ENCODE results near the gene RASAL2.

Gene RASAL2

GRCh38 chr1:178254433-178254832 lies 160.5 kb downstream of the RASAL2 start:
- peaks cover 7% of the 10 kb centered on the region for H3K36me3 ChIP-seq (ENCODE audit: insufficient read depth, low read length)

GRCh38 chr1:178258536-178258935 lies 164.6 kb downstream of the RASAL2 start:
- Histone ChIP-seq H3K4me3 (ENCODE audit: low read depth, low read length) (no peak overlapping the region), H3K27ac (ENCODE audit: low read depth, low read length) (no peak overlapping the region), H3K27me3 (ENCODE audit: insufficient read depth, low read length) (no peaks in the 10 kb centered on the region), H3K4me1 (ENCODE audit: control insufficient read depth, insufficient read depth, low read length, unreplicated experiment) (peaks cover 29% of the 10 kb centered on the region), H3K36me3 (ENCODE audit: insufficient read depth, low read length) (no peaks in the 10 kb centered on the region), H3K79me2 (ENCODE audit: control insufficient read depth, insufficient read depth, low read length, unreplicated experiment) (peaks cover 27% of the 10 kb centered on the region), H2AFZ (ENCODE audit: low read length, unreplicated experiment) (no peak overlapping the region)

More at GRCh38 chr1:178254433-178254832, 160.5 kb downstream of the RASAL2 start:
- Histone ChIP-seq H3K4me3 (ENCODE audit: low read depth, low read length) (no peak overlapping the region), H2AFZ (ENCODE audit: low read length, unreplicated experiment) (no peak overlapping the region), H3K79me2 (ENCODE audit: control insufficient read depth, insufficient read depth, low read length, unreplicated experiment) (peaks cover 27% of the 10 kb centered on the region), H3K27ac (ENCODE audit: low read depth, low read length) (no peak overlapping the region), H3K4me1 (ENCODE audit: control insufficient read depth, insufficient read depth, low read length, unreplicated experiment) (no peaks in the 10 kb centered on the region), H3K27me3 (ENCODE audit: insufficient read depth, low read length) (no peaks in the 10 kb centered on the region)

GRCh38 chr1:178262120-178262500 lies 168.2 kb downstream of the RASAL2 start:
- Histone ChIP-seq H3K27me3 (ENCODE audit: insufficient read depth, low read length) (no peaks in the 10 kb centered on the region), H3K27ac (ENCODE audit: low read depth, low read length) (peak overlapping the region; percentile 82), H3K79me2 (ENCODE audit: control insufficient read depth, insufficient read depth, low read length, unreplicated experiment) (peaks cover 51% of the 10 kb centered on the region), H3K36me3 (ENCODE audit: insufficient read depth, low read length) (no peaks in the 10 kb centered on the region), H2AFZ (ENCODE audit: low read length, unreplicated experiment) (no peak overlapping the region), H3K4me1 (ENCODE audit: control insufficient read depth, insufficient read depth, low read length, unreplicated experiment) (peaks cover 38% of the 10 kb centered on the region), H3K4me3 (ENCODE audit: low read depth, low read length) (peak overlapping the region; percentile 15)

- Histone ChIP-seq H3K27ac (ENCODE audit: low read depth, low read length) (peak overlapping the region; percentile 82), H3K27me3 (ENCODE audit: insufficient read depth, low read length) (no peaks in the 10 kb centered on the region), H3K4me1 (ENCODE audit: control insufficient read depth, insufficient read depth, low read length, unreplicated experiment) (peaks cover 48% of the 10 kb centered on the region), H3K79me2 (ENCODE audit: control insufficient read depth, insufficient read depth, low read length, unreplicated experiment) (peaks cover 51% of the 10 kb centered on the region), H2AFZ (ENCODE audit: low read length, unreplicated experiment) (no peak overlapping the region), H3K36me3 (ENCODE audit: insufficient read depth, low read length) (no peaks in the 10 kb centered on the region), H3K4me3 (ENCODE audit: low read depth, low read length) (peak overlapping the region; percentile 3; the same call in 1 of the 2 replicates)
These were observed 169.4 kb downstream of the RASAL2 start for GRCh38 chr1:178263341-178263740.

- 0 out of 2 replicates have a peak, but pooled peaks cover 5% of the 10 kb centered on the region for H3K36me3 ChIP-seq (ENCODE audit: insufficient read depth, low read length)
- H3K4me1 ChIP-seq (ENCODE audit: control insufficient read depth, insufficient read depth, low read length, unreplicated experiment), result peaks cover 55% of the 10 kb centered on the region
- H3K79me2 ChIP-seq (ENCODE audit: control insufficient read depth, insufficient read depth, low read length, unreplicated experiment), result peaks cover 65% of the 10 kb centered on the region
- H3K27me3 ChIP-seq (ENCODE audit: insufficient read depth, low read length), result no peaks in the 10 kb centered on the region
- no peak overlapping the region for H3K27ac ChIP-seq (ENCODE audit: low read depth, low read length)
- no peak overlapping the region for H3K4me3 ChIP-seq (ENCODE audit: low read depth, low read length)
- H2AFZ ChIP-seq (ENCODE audit: low read length, unreplicated experiment), result no peak overlapping the region
These were observed 172.2 kb downstream of the RASAL2 start for GRCh38 chr1:178266113-178266512.

GRCh38 chr1:178266619-178267066 lies 172.7 kb downstream of the RASAL2 start:
- H2AFZ ChIP-seq (ENCODE audit: low read length, unreplicated experiment), result no peak overlapping the region
- no peaks in the 10 kb centered on the region for H3K27me3 ChIP-seq (ENCODE audit: insufficient read depth, low read length)
- peaks cover 66% of the 10 kb centered on the region for H3K79me2 ChIP-seq (ENCODE audit: control insufficient read depth, insufficient read depth, low read length, unreplicated experiment)
- H3K4me3 ChIP-seq (ENCODE audit: low read depth, low read length), result no peak overlapping the region
- 0 out of 2 replicates have a peak, but pooled peaks cover 5% of the 10 kb centered on the region for H3K36me3 ChIP-seq (ENCODE audit: insufficient read depth, low read length)
- H3K27ac ChIP-seq (ENCODE audit: low read depth, low read length), result peak overlapping the region; percentile 77
- H3K4me1 ChIP-seq (ENCODE audit: control insufficient read depth, insufficient read depth, low read length, unreplicated experiment), result peaks cover 55% of the 10 kb centered on the region

GRCh38 chr1:178267646-178268094 lies 173.8 kb downstream of the RASAL2 start:
- 0 out of 2 replicates have a peak, but pooled peaks cover 5% of the 10 kb centered on the region for H3K36me3 ChIP-seq (ENCODE audit: insufficient read depth, low read length)
- H3K4me1 ChIP-seq (ENCODE audit: control insufficient read depth, insufficient read depth, low read length, unreplicated experiment), result peaks cover 45% of the 10 kb centered on the region
- peak overlapping the region; percentile 77 for H3K27ac ChIP-seq (ENCODE audit: low read depth, low read length)
- H3K4me3 ChIP-seq (ENCODE audit: low read depth, low read length), result peak overlapping the region; percentile 36
- peaks cover 70% of the 10 kb centered on the region for H3K79me2 ChIP-seq (ENCODE audit: control insufficient read depth, insufficient read depth, low read length, unreplicated experiment)
- H3K27me3 ChIP-seq (ENCODE audit: insufficient read depth, low read length), result no peaks in the 10 kb centered on the region
- H2AFZ ChIP-seq (ENCODE audit: low read length, unreplicated experiment), result no peak overlapping the region

- Histone ChIP-seq H3K27me3 (ENCODE audit: insufficient read depth, low read length) (no peaks in the 10 kb centered on the region), H3K4me1 (ENCODE audit: control insufficient read depth, insufficient read depth, low read length, unreplicated experiment) (peaks cover 53% of the 10 kb centered on the region), H3K4me3 (ENCODE audit: low read depth, low read length) (no peak overlapping the region), H3K36me3 (ENCODE audit: insufficient read depth, low read length) (0 out of 2 replicates have a peak, but pooled peaks cover 5% of the 10 kb centered on the region), H3K79me2 (ENCODE audit: control insufficient read depth, insufficient read depth, low read length, unreplicated experiment) (peaks cover 62% of the 10 kb centered on the region), H3K27ac (ENCODE audit: low read depth, low read length) (no peak overlapping the region), H2AFZ (ENCODE audit: low read length, unreplicated experiment) (no peak overlapping the region)
These were observed 177.6 kb downstream of the RASAL2 start for GRCh38 chr1:178271471-178271870.

- H3K4me3 ChIP-seq (ENCODE audit: low read depth, low read length), result no peak overlapping the region
- H3K4me1 ChIP-seq (ENCODE audit: control insufficient read depth, insufficient read depth, low read length, unreplicated experiment), result peaks cover 36% of the 10 kb centered on the region
- no peak overlapping the region for H3K27ac ChIP-seq (ENCODE audit: low read depth, low read length)
- H3K36me3 ChIP-seq (ENCODE audit: insufficient read depth, low read length), result 0 out of 2 replicates have a peak, but pooled peaks cover 4% of the 10 kb centered on the region
- no peaks in the 10 kb centered on the region for H3K27me3 ChIP-seq (ENCODE audit: insufficient read depth, low read length)
- peaks cover 64% of the 10 kb centered on the region for H3K79me2 ChIP-seq (ENCODE audit: control insufficient read depth, insufficient read depth, low read length, unreplicated experiment)
- H2AFZ ChIP-seq (ENCODE audit: low read length, unreplicated experiment), result no peak overlapping the region
These were observed 180.0 kb downstream of the RASAL2 start for GRCh38 chr1:178273707-178274410.

GRCh38 chr1:178275049-178275448 lies 181.1 kb downstream of the RASAL2 start:
- Histone ChIP-seq H3K27ac (ENCODE audit: low read depth, low read length) (no peak overlapping the region), H3K79me2 (ENCODE audit: control insufficient read depth, insufficient read depth, low read length, unreplicated experiment) (peaks cover 63% of the 10 kb centered on the region), H3K4me1 (ENCODE audit: control insufficient read depth, insufficient read depth, low read length, unreplicated experiment) (peaks cover 42% of the 10 kb centered on the region), H3K36me3 (ENCODE audit: insufficient read depth, low read length) (no peaks in the 10 kb centered on the region), H3K4me3 (ENCODE audit: low read depth, low read length) (no peak overlapping the region), H3K27me3 (ENCODE audit: insufficient read depth, low read length) (no peaks in the 10 kb centered on the region), H2AFZ (ENCODE audit: low read length, unreplicated experiment) (no peak overlapping the region)

- H3K36me3 ChIP-seq (ENCODE audit: insufficient read depth, low read length), result no peaks in the 10 kb centered on the region
- peaks cover 62% of the 10 kb centered on the region for H3K79me2 ChIP-seq (ENCODE audit: control insufficient read depth, insufficient read depth, low read length, unreplicated experiment)
- H3K4me1 ChIP-seq (ENCODE audit: control insufficient read depth, insufficient read depth, low read length, unreplicated experiment), result peaks cover 44% of the 10 kb centered on the region
- H3K4me3 ChIP-seq (ENCODE audit: low read depth, low read length), result no peak overlapping the region
- peak overlapping the region; percentile 19; the same call in 1 of the 2 replicates for H3K27ac ChIP-seq (ENCODE audit: low read depth, low read length)
- H3K27me3 ChIP-seq (ENCODE audit: insufficient read depth, low read length), result no peaks in the 10 kb centered on the region
- peak overlapping the region; percentile 34 for H2AFZ ChIP-seq (ENCODE audit: low read length, unreplicated experiment)
These were observed 181.6 kb downstream of the RASAL2 start for GRCh38 chr1:178275553-178275952.

All from ACC112 (cell line).